ENCODE data around the gene RRP7A.
"Not testable (repeated sequence)": the region's sequence is repeated elsewhere in the genome, so short reads cannot be mapped to it uniquely, and the experiment has no call there.

Gene RRP7A

DNA sequence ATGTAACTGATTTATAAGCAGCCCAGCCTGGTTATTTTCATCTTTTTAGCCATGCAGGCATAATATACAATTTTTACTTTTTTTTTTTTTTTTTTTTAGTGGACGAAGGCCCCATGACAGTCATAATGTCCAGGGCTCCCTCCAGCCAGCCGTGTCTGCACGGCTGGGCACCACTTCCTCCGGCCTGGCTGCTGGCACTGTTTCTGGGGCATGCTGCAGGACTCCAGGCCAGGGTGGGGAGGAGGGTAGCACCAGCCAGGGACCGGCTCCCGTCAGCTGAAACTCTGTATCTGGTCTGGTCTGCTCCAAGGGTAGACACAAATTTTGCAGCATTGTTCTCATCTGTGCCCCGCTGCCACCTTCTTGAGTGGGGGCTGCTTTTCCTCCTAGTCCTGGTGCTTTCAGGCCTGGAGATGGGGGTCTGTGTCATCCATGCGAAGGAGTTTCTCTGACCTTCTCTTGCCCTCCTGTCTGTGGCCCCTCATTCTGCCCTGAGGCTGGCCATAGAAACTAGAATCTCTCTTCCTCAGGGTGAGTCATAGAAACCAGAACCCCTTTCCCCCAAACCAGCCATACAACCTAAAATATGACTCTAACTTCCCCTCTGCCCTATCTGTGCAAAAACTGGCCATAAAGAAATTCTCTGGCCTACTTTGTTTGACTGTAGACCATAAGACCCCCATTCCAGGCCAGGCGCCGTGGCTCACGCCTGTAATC, 9.2 kb upstream of the RRP7A start:
- no peak overlapping the region for H3K4me3 ChIP-seq (replicated peaks; ENCODE audit: low read depth, low read length)
- TF ChIP-seq, protein P1, sequence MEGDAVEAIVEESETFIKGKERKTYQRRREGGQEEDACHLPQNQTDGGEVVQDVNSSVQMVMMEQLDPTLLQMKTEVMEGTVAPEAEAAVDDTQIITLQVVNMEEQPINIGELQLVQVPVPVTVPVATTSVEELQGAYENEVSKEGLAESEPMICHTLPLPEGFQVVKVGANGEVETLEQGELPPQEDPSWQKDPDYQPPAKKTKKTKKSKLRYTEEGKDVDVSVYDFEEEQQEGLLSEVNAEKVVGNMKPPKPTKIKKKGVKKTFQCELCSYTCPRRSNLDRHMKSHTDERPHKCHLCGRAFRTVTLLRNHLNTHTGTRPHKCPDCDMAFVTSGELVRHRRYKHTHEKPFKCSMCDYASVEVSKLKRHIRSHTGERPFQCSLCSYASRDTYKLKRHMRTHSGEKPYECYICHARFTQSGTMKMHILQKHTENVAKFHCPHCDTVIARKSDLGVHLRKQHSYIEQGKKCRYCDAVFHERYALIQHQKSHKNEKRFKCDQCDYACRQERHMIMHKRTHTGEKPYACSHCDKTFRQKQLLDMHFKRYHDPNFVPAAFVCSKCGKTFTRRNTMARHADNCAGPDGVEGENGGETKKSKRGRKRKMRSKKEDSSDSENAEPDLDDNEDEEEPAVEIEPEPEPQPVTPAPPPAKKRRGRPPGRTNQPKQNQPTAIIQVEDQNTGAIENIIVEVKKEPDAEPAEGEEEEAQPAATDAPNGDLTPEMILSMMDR (IDR thresholded peaks at IDR 0.05; ENCODE audit: low read length, missing control alignments) = no peak
- no peak for DNase-seq (ENCODE audit: low read depth)

DNA sequence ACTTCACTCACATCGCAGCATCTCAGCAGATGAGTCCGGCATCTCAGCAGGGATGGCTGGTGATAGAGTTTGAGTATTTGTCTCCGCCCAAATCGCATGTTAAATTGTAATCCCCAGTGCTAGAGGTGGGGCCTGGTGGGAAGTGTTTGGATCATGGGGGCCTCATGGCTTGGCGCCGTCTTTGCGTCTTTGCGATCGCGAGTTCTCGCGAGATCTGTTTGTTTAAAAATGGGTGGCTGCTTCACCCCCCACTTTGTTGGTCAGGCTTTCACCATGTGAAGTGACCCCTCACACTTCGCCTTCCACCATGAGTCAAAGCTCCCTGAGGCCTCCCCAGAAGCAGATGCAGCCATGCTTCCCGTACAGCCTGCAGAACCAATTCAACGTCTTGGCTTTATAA, 3.0 kb upstream of the RRP7A start:
- DNase-seq (ENCODE audit: low read depth) = no peak
- H3K4me3 ChIP-seq (replicated peaks; ENCODE audit: low read depth, low read length) = no peak overlapping the region
- TF ChIP-seq, protein P1 (IDR thresholded peaks at IDR 0.05; ENCODE audit: low read length, missing control alignments) = no peak

DNA sequence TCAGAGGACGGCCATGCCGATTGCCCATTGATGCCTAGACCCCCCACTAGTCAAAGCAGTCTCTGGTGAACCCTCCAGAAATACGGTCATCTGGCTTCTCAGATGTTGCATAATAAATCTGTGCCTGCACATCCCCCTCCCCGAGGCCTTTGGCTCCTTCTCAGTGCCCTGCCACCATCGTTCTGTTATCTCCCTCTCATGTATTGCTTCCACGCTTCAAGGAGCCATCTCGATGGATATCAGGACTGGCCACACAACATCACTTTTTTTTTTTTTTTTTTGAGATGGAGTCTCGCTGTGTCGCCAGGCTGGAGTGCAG, 1.6 kb upstream of the RRP7A start:
- H3K4me3 ChIP-seq (replicated peaks; ENCODE audit: low read depth, low read length) = no peak overlapping the region
- no peak for DNase-seq (ENCODE audit: low read depth)
- TF ChIP-seq, protein P1 (IDR thresholded peaks at IDR 0.05; ENCODE audit: low read length, missing control alignments) = no peak

DNA sequence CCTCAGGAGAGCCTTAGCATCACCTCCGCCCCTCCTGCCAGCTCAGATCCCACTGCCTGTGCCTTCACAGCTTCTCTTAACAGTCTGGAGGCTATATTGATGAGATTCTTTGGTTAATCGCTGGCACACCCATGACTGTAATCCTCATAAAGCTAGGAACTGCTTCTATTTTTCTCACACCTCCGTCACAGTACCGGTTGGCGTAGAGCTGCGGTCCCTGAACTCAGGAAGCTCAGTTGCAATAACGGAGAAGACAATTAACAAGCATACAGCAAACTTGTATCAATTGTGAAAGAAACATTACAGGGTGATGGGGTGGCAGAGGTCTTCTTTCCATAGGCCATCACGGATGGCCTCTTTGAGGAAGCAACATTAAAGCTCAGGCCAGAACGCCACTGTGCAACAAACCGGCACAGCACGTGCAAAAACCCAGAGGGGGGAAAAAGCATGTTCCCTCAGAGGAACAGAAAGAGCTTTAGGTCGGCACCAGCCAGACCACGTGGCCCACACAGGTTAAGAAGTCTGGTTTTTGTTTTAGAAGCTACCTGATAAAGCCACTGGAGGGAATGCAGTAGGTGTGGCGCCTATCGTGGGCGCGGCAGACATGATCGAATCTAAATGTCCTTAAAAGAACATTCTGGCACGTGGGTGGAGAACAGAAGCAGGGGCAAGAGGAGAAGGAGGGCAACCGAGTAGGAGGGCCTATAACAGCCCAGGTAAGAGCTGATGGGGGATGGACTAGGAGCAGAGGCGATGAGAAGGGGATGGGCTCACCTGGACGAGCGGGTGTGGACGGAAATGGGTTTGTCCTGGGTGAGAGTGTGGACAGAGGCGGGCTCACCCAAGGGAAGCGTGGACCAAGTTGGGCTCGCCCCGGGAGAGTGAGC, 715 bp downstream of the RRP7A start:
- H3K4me3 ChIP-seq (replicated peaks; ENCODE audit: low read depth, low read length) = peak overlapping the region; percentile 71
- not testable (repeated sequence) for DNase-seq (ENCODE audit: low read depth)

DNA sequence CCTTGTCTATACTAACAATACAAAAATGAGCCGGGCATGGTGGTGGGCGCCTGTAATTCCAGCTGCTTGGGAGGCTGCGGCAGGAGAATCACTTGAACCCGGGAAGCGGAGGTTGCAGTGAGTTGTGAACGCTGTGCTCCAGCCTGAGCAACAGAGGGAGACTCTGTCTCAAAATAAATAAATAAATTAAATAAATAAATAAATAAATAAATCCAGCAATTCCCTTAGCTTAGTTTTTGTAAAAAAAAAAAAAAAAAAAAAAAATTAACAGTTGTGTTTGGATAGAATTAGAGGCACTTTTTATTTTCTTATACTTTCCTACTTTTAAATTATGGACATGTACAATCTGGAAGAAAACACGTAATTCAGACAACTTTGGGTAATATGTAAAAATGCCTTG, 2.5 kb downstream of the RRP7A start:
- not testable (repeated sequence) for H3K4me3 ChIP-seq (replicated peaks; ENCODE audit: low read depth, low read length); DNase-seq (ENCODE audit: low read depth)

DNA sequence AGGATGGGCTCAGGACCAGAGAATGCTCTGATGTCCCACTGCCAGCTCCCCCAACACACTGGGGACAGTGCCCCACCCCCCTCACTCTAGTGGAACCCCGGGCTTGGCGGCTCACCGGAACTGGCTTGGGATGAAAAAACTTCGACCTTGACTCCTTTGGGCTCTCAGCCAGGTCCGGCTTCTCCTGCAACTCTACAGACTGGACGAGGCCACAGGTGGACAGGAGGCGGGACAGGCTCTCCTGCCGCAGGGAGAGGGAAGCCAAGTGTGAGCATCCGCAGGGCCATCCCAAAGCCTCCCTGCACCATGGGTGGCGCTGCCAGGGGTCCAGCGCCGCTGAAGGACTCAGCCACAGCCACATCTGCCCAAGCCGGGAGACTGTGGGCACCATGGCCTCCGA, 3.7 kb downstream of the RRP7A start:
- TF ChIP-seq, protein P1 (IDR thresholded peaks at IDR 0.05; ENCODE audit: low read length, missing control alignments) = no peak
- no peak for DNase-seq (ENCODE audit: low read depth)
- no peak overlapping the region for H3K4me3 ChIP-seq (replicated peaks; ENCODE audit: low read depth, low read length)

DNA sequence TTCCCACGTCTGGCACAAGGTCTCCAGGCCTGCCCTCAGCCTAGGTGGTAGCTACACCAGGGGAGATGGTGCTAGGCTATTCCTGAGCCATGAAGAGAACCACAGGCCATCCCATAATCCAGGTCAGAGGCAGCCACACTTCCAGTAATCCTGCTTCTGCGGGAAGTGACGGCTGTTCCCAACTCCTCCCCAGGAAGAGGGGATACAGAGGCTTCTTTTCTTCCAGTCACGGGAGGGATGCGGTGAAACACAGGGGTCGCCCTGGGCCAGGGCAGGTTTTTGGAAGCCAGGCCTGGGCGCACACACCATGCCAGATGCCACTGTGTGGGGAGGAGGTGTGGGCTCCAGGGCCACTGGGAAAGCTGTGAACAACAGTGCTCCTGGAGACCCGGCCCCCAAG, 4.3 kb downstream of the RRP7A start:
- not testable (repeated sequence) for DNase-seq (ENCODE audit: low read depth); H3K4me3 ChIP-seq (replicated peaks; ENCODE audit: low read depth, low read length)

DNA sequence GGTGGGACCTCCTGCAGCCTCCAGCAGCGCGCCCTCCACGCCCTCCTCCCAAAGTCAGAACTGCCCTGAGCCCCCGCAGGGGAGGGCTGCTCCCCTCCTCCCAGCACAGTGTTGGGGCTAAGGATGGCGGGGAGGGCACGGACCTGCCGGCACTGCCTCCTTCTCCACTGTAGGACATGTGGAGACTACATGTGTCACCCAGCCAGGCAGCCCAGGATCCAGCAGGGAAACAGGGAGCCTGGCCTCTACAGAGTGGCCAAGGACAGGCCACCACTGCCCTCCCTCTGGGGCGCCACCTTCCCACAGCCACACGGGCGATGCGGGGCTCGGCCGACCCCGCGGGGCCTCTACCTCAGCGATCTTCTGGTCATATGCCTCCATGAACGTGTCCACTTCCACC, 5.3 kb downstream of the RRP7A start:
- not testable (repeated sequence) for DNase-seq (ENCODE audit: low read depth); H3K4me3 ChIP-seq (replicated peaks; ENCODE audit: low read depth, low read length)

DNA sequence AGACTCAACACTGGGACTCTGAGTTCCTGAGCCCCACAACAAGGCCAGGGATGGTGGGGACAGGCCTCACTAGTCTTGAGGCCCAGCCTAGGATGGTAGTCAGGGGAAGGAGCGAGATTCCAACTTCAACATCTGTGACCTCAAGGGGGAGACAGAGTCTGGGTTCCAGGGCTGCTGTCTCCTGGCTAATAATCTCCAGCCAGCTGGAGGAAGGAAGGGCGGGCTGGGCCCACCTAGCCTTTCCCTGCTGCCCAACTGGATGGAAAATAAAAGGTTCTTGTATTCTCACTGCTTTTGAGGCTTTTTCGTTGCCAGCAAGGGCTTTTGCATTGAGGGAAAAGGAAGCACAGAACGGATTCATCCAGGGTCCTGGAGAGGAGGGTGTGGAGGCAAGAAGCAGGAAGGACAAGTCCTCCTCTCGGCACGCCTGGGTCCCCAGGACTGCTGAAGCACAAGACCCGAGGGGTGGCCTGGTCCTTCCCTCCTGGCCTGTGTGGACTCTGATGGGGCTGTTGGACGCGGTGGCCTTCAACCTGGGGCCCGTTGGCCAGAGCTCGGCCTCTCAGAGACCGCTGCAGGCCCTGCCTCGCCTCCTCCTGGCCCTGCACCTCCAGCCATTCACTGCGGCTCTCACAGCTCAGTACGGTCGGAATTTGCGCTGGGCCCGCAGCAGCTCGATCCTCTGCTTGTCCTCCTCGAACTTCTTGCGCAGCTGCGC, 7.2 kb downstream of the RRP7A start:
- DNase-seq (ENCODE audit: low read depth) = peak; percentile 63
- not testable (repeated sequence) for H3K4me3 ChIP-seq (replicated peaks; ENCODE audit: low read depth, low read length)

More for the DNA sequence above, 7.2 kb downstream of the RRP7A start:
- TF ChIP-seq, protein P1 (IDR thresholded peaks at IDR 0.05; ENCODE audit: low read length, missing control alignments) = peak; percentile 25
